Stromal cell of bone marrow (primary cell): ENCODE results near the gene FBXO34.

Source experiments
- DNase-seq: peaks from one replicate; pipeline ENCODE4 v3.0.0-alpha.2; 2012; ENCODE audit warnings: low read depth

Gene FBXO34

GRCh38 chr14:55270832-55271571 is at the start of gene FBXO34:
Gene FBXO34 (plus strand): TSS chr14:55271421. CDS start chr14:55350391, 78,970 bp downstream.
- peak; percentile 96 for DNase-seq

- no peak for DNase-seq
Measured at GRCh38 chr14:55221968-55222367, 49.3 kb upstream of the FBXO34 start.

- no peak for DNase-seq
Measured at GRCh38 chr14:55223364-55223763, 47.9 kb upstream of the FBXO34 start.

- DNase-seq = no peak
Measured at GRCh38 chr14:55228261-55228660, 43.0 kb upstream of the FBXO34 start.

- DNase-seq = no peak
Measured at GRCh38 chr14:55233591-55233990, 37.6 kb upstream of the FBXO34 start.

- DNase-seq = no peak
Measured at GRCh38 chr14:55238019-55238680, 33.1 kb upstream of the FBXO34 start.

- DNase-seq = no peak
Measured at GRCh38 chr14:55239320-55239719, 31.9 kb upstream of the FBXO34 start.

- DNase-seq = peak; percentile 24
Measured at GRCh38 chr14:55240526-55241178, 30.6 kb upstream of the FBXO34 start.

- DNase-seq = no peak
Measured at GRCh38 chr14:55241673-55242072, 29.5 kb upstream of the FBXO34 start.

- DNase-seq = no peak
Measured at GRCh38 chr14:55243386-55243785, 27.8 kb upstream of the FBXO34 start.

GRCh38 chr14:55243813-55244212 is 27.4 kb upstream of the FBXO34 start:
- no peak for DNase-seq

- DNase-seq = peak; percentile 18
Measured at GRCh38 chr14:55245657-55246268, 25.5 kb upstream of the FBXO34 start.

- DNase-seq = no peak
Measured at GRCh38 chr14:55248411-55248810, 22.8 kb upstream of the FBXO34 start.

GRCh38 chr14:55249423-55249822 is 21.8 kb upstream of the FBXO34 start:
- peak; percentile 41 for DNase-seq

- no peak for DNase-seq
Measured at GRCh38 chr14:55253276-55253675, 17.9 kb upstream of the FBXO34 start.

GRCh38 chr14:55254581-55254980 is 16.6 kb upstream of the FBXO34 start:
- no peak for DNase-seq

GRCh38 chr14:55255979-55256378 is 15.2 kb upstream of the FBXO34 start:
- DNase-seq = no peak

- no peak for DNase-seq
Measured at GRCh38 chr14:55256586-55256985, 14.6 kb upstream of the FBXO34 start.

- DNase-seq = no peak
Measured at GRCh38 chr14:55265197-55265596, 6.0 kb upstream of the FBXO34 start.

GRCh38 chr14:55267820-55268219 is 3.4 kb upstream of the FBXO34 start:
- DNase-seq = no peak

GRCh38 chr14:55271572-55272298 is 514 bp downstream of the FBXO34 start:
- peak; percentile 66 for DNase-seq

GRCh38 chr14:55272387-55272786 is 1.2 kb downstream of the FBXO34 start:
- DNase-seq = no peak
